ENCODE measurements around the gene MRTFB.

The MRTFB gene

DNA sequence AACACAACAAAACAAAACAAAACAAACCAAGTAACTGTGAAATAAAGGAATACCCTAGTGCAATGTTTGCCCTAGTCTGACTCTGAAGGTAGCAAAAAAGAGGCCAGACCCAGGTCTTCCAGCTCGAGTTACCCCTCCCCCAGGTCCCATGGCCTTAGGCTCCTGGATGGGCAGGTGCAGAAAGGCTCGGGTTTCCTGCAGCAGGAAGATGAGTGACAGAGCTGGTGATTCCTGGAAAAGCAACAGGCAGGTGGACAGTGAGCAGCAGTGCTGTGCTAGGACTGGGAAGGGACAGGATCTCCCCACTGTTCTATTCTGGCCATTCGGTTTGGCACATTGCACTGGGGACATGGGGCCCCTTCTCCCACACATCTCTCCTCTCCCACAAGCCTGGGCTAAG, 42.9 kb upstream of the MRTFB start:
- no peaks in the 10 kb centered on the region for H3K36me3 ChIP-seq (replicated peaks; ENCODE audit: low read depth, low read length)

DNA sequence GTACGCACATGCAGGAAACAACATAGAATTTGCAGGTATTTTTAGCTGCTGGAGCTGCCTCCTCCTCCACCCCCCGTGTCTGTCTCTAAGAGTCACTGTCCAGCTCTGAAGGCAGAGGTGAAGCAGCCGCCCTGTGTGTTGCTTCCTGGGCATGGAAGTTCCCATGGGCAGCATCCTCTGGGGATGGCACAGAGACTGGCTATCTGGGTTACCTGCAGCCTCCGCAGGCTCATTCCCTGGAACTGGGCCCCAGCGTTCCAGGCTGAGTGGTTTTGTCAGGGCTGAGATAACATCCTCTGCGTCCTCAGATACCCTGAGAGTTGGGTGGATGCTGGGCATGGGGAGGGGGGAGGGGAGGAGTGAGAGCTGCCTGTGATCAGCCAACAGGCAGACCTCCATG, 41.5 kb upstream of the MRTFB start:
- Histone ChIP-seq H3K4me2 (ENCODE audit: low read length) (no peak overlapping the region), H3K79me2 (ENCODE audit: low read length) (no peaks in the 10 kb centered on the region), H3K9me3 (ENCODE audit: insufficient read depth, low read length) (no peaks in the 10 kb centered on the region), H3K36me3 (replicated peaks; ENCODE audit: low read depth, low read length) (no peaks in the 10 kb centered on the region), H3K27me3 (ENCODE audit: low read depth, low read length) (no peaks in the 10 kb centered on the region), H3K9ac (ENCODE audit: low read length) (no peak overlapping the region), H4K20me1 (ENCODE audit: insufficient read depth, low read length) (no peaks in the 10 kb centered on the region), H2AFZ (ENCODE audit: low read depth, low read length) (no peak overlapping the region), H3K4me1 (ENCODE audit: low read length) (no peaks in the 10 kb centered on the region), H3K4me3 (ENCODE audit: low read length) (no peak overlapping the region), H3K27ac (ENCODE audit: low read length) (no peak overlapping the region)
- TF ChIP-seq CTCF (IDR thresholded peaks at IDR 0.05; ENCODE audit: low read depth, low read length) (no peak), EZH2phosphoT487 (IDR thresholded peaks at IDR 0.05; ENCODE audit: low read depth) (no peak)

More for the DNA sequence above, 42.9 kb upstream of the MRTFB start:
- H3K4me2 ChIP-seq (ENCODE audit: low read length): no peak overlapping the region
- H3K9ac ChIP-seq (ENCODE audit: low read length): no peak overlapping the region
- no peaks in the 10 kb centered on the region for H4K20me1 ChIP-seq (ENCODE audit: insufficient read depth, low read length)
- TF ChIP-seq EZH2phosphoT487 (IDR thresholded peaks at IDR 0.05; ENCODE audit: low read depth) (no peak), CTCF (IDR thresholded peaks at IDR 0.05; ENCODE audit: low read depth, low read length) (no peak)
- H3K79me2 ChIP-seq (ENCODE audit: low read length): no peaks in the 10 kb centered on the region
- H3K27me3 ChIP-seq (ENCODE audit: low read depth, low read length): no peaks in the 10 kb centered on the region
- H3K4me1 ChIP-seq (ENCODE audit: low read length): peaks cover 6% of the 10 kb centered on the region; the same call in 1 of the 2 replicates
- H3K27ac ChIP-seq (ENCODE audit: low read length): no peak overlapping the region
- H3K4me3 ChIP-seq (ENCODE audit: low read length): no peak overlapping the region
- no peak overlapping the region for H2AFZ ChIP-seq (ENCODE audit: low read depth, low read length)
- H3K9me3 ChIP-seq (ENCODE audit: insufficient read depth, low read length): no peaks in the 10 kb centered on the region

DNA sequence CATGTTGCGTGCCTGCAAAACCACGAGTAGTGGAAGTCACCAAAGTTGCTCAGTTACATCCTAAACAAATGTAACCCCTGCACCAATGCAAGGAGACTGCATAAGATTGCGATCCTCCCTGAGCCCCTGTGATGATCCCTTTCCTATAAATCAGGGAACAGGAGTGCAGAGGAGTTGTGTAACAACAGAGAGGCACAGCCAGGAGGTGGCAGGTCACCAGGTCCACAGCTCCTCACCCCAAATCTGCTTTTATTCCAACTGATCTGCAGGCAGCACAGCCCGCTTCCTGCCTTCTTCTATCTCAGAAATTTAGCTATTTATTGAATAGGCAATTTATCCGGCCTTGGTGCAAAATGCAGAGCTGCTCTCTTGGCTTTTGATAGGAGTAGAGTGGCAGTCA, 36.0 kb upstream of the MRTFB start:
- TF ChIP-seq EZH2phosphoT487 (IDR thresholded peaks at IDR 0.05; ENCODE audit: low read depth) (no peak), CTCF (IDR thresholded peaks at IDR 0.05; ENCODE audit: low read depth, low read length) (no peak)
- no peak overlapping the region for H2AFZ ChIP-seq (ENCODE audit: low read depth, low read length)
- peaks cover 9% of the 10 kb centered on the region for H3K27me3 ChIP-seq (ENCODE audit: low read depth, low read length)

GRCh38 chr16:14036889-14037288, 34.2 kb upstream of the MRTFB start:
- H3K27ac ChIP-seq (ENCODE audit: low read length): no peak overlapping the region
- peaks cover 13% of the 10 kb centered on the region for H3K27me3 ChIP-seq (ENCODE audit: low read depth, low read length)
- no peak overlapping the region for H3K4me3 ChIP-seq (ENCODE audit: low read length)
- no peaks in the 10 kb centered on the region for H3K9me3 ChIP-seq (ENCODE audit: insufficient read depth, low read length)
- H3K4me2 ChIP-seq (ENCODE audit: low read length): no peak overlapping the region
- H3K36me3 ChIP-seq (replicated peaks; ENCODE audit: low read depth, low read length): no peaks in the 10 kb centered on the region
- H3K4me1 ChIP-seq (ENCODE audit: low read length): peaks cover 8% of the 10 kb centered on the region
- H2AFZ ChIP-seq (ENCODE audit: low read depth, low read length): no peak overlapping the region
- H3K79me2 ChIP-seq (ENCODE audit: low read length): no peaks in the 10 kb centered on the region
- TF ChIP-seq EZH2phosphoT487 (IDR thresholded peaks at IDR 0.05; ENCODE audit: low read depth): no peak
- TF ChIP-seq CTCF (IDR thresholded peaks at IDR 0.05; ENCODE audit: low read depth, low read length): no peak
- no peak overlapping the region for H3K9ac ChIP-seq (ENCODE audit: low read length)
- no peaks in the 10 kb centered on the region for H4K20me1 ChIP-seq (ENCODE audit: insufficient read depth, low read length)

More for the DNA sequence above, 36.0 kb upstream of the MRTFB start:
- H3K9me3 ChIP-seq (ENCODE audit: insufficient read depth, low read length): no peaks in the 10 kb centered on the region
- no peaks in the 10 kb centered on the region for H3K79me2 ChIP-seq (ENCODE audit: low read length)
- no peak overlapping the region for H3K9ac ChIP-seq (ENCODE audit: low read length)
- H3K4me3 ChIP-seq (ENCODE audit: low read length): no peak overlapping the region
- no peaks in the 10 kb centered on the region for H3K36me3 ChIP-seq (replicated peaks; ENCODE audit: low read depth, low read length)
- no peak overlapping the region for H3K4me2 ChIP-seq (ENCODE audit: low read length)
- H3K27ac ChIP-seq (ENCODE audit: low read length): no peak overlapping the region
- no peaks in the 10 kb centered on the region for H4K20me1 ChIP-seq (ENCODE audit: insufficient read depth, low read length)
- no peaks in the 10 kb centered on the region for H3K4me1 ChIP-seq (ENCODE audit: low read length)
